Measurements from ENCODE around the gene PRUNE2. TPM values are rescaled to one million over a fixed set of nuclear protein-coding genes. Genes with fewer than 3 reads are reported as not detected.

Gene PRUNE2
- total and polyA plus RNA-seq, 12 donors: 1.9 to 68.0 (median 11.2) TPM

GRCh38 chr9:76592974-76593347 is 313.0 kb downstream of the PRUNE2 start:
- no peaks in the 10 kb centered on the region for H3K4me1 ChIP-seq (replicated peaks in 1 of 2)
- H3K27ac ChIP-seq: no peak overlapping the region
- TF ChIP-seq CTCF (IDR thresholded peaks at IDR 0.05) (no peak), POLR2A (IDR thresholded peaks at IDR 0.05) (no peak)
- no peaks in the 10 kb centered on the region for H3K36me3 ChIP-seq (replicated peaks in 1 of 2)
- 36 to 54% (median 47%) methylated on average over 2 of the region's 2 CpGs for WGBS, 4 donors
- intact Hi-C loops (cut with DNase I): no loop called here
- H3K27me3 ChIP-seq: no peaks in the 10 kb centered on the region
- H3K4me3 ChIP-seq: no peak overlapping the region
- no peaks in the 10 kb centered on the region for H3K9me3 ChIP-seq (replicated peaks in 1 of 3)
- no peak for DNase-seq

GRCh38 chr9:76592091-76592973 is 313.6 kb downstream of the PRUNE2 start:
- H3K9me3 ChIP-seq (replicated peaks in 1 of 3): no peaks in the 10 kb centered on the region
- no peak for DNase-seq
- H3K27ac ChIP-seq: no peak overlapping the region
- no peaks in the 10 kb centered on the region for H3K4me1 ChIP-seq (replicated peaks in 1 of 2)
- no peak for TF ChIP-seq CTCF (IDR thresholded peaks at IDR 0.05)
- TF ChIP-seq POLR2A (IDR thresholded peaks at IDR 0.05): no peak
- 61 to 75% (median 70%) methylated on average over 6 of the region's 6 CpGs for WGBS, 4 donors
- no peak overlapping the region for H3K4me3 ChIP-seq
- intact Hi-C loops (cut with DNase I): no loop called here
- H3K36me3 ChIP-seq (replicated peaks in 1 of 2): no peaks in the 10 kb centered on the region
- no peaks in the 10 kb centered on the region for H3K27me3 ChIP-seq

- TF ChIP-seq CTCF (IDR thresholded peaks at IDR 0.05) (no peak), POLR2A (IDR thresholded peaks at IDR 0.05) (no peak)
- no peaks in the 10 kb centered on the region for H3K4me1 ChIP-seq (replicated peaks in 1 of 2)
- H3K4me3 ChIP-seq: no peak overlapping the region
- intact Hi-C loops (cut with DNase I): no loop called here
- H3K27ac ChIP-seq: no peak overlapping the region
- 75 to 88% (median 81%) methylated on average over 4 of the region's 4 CpGs for WGBS, 4 donors
- DNase-seq: no peak
- H3K36me3 ChIP-seq (replicated peaks in 1 of 2): no peaks in the 10 kb centered on the region
- no peaks in the 10 kb centered on the region for H3K9me3 ChIP-seq (replicated peaks in 1 of 3)
- no peaks in the 10 kb centered on the region for H3K27me3 ChIP-seq
Measured at GRCh38 chr9:76591256-76591950, 314.5 kb downstream of the PRUNE2 start.

GRCh38 chr9:76588316-76588715 is 317.6 kb downstream of the PRUNE2 start:
- H3K4me1 ChIP-seq (replicated peaks in 1 of 2): no peaks in the 10 kb centered on the region
- H3K9me3 ChIP-seq (replicated peaks in 1 of 3): no peaks in the 10 kb centered on the region
- no peak for DNase-seq
- intact Hi-C loops (cut with DNase I): no loop called here
- H3K27ac ChIP-seq: no peak overlapping the region
- H3K27me3 ChIP-seq: no peaks in the 10 kb centered on the region
- H3K4me3 ChIP-seq: no peak overlapping the region
- no peaks in the 10 kb centered on the region for H3K36me3 ChIP-seq (replicated peaks in 1 of 2)
- TF ChIP-seq CTCF (IDR thresholded peaks at IDR 0.05) (no peak), POLR2A (IDR thresholded peaks at IDR 0.05) (no peak)

Measured in adrenal gland (tissue), 12 donors.